Ammon's horn (tissue), 1 donor: ENCODE results near the gene MOK.

Experiments used
- DNase-seq: peaks from one replicate; pipeline ENCODE4 v3.0.0-alpha.2; 2016; ENCODE audit warnings: low spot score

MOK gene

GRCh38 chr14:102283631-102284129 is 21.3 kb downstream of the MOK start:
- no peak for DNase-seq

GRCh38 chr14:102282751-102283465 is 22.1 kb downstream of the MOK start:
- DNase-seq = no peak

- no peak for DNase-seq
These were observed 24.5 kb downstream of the MOK start for GRCh38 chr14:102280376-102280962.

DNA sequence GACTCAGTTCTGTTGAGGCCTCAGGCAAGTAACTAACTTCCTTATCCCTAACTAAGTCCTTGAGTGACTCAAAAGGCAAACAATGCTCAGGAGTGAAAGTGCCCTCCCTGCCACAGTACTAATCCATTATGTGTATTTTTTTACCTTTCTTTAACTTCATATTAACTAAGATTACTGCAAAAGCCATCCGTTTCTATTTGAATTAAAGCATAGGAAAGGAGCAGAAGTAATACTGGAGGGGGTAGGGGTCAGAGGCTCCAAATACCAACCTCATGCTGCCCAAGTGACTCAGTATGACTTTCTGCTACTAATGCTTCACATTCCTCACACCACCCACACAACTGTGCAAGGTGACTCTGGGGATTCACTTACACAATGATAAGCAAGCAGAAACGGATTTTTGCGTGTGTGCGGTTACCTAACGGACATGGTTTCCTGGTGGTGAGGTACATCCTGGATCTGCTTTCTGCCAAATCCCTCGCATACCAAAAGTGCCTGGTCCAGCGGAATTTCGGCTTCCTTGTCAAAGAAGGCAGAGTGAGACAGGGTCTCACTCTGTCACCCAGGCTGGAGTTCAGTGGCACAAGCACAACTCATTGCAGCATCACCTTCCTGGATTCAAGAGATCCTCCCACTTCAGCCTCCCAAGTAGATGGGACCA is 25.1 kb downstream of the MOK start:
- no peak for DNase-seq

DNA sequence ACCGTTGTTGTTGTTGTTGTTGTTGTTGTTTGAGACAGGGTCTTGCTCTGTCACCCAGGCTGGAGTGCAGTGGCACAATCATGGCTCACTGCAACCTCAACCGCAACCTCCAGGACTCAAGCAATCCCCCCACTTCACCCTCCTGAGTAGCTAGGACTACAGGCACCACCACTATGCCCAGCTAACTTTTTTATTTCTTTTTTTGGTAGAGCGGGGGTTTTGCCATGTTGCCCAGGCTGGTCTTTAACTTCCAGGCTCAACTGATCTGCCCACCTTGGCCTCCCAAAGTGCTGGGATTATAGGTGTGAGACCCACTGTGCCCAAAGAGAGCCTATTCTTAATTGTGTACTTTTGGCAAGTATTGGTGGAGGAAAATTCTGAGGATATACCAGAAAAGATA is 25.7 kb downstream of the MOK start:
- no peak for DNase-seq

- DNase-seq = no peak
These were observed 26.4 kb downstream of the MOK start for GRCh38 chr14:102278631-102278935.

DNA sequence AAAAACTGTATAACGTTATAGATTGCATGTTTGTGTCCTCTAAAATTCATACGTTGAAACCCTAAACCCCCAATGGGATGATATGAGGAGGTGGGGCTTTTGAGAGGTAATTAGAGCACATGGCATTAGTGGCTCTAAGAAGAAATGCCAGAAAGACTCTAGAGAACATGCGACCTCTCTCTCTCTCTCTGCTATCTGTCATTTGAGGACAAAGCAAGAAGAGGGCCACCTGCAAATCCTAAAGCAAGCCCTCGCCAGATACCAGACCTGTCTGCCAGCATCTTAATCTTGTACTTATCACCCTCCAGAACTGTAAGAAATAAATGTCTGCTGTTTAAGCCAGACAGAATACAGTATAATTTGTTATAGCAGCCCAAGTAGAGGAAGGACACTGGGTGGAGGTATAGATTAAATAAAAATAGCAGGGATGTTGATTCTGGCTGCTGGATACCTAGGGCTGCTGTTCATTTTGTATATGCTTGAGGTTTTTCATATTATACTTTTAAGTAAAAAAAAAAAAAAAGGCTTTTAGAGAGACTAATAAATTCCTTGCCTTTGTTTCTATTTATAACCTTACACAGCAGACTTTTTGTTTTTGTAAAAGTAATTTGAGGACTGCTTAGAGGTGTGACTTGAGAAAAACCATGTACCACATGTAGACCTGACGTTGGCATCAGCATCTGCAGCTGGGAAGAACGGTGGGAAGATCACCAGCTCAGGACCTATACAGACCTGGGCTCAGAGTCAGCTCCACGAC is 26.9 kb downstream of the MOK start:
- no peak for DNase-seq

GRCh38 chr14:102275866-102276265 is 29.1 kb downstream of the MOK start:
- no peak for DNase-seq

DNA sequence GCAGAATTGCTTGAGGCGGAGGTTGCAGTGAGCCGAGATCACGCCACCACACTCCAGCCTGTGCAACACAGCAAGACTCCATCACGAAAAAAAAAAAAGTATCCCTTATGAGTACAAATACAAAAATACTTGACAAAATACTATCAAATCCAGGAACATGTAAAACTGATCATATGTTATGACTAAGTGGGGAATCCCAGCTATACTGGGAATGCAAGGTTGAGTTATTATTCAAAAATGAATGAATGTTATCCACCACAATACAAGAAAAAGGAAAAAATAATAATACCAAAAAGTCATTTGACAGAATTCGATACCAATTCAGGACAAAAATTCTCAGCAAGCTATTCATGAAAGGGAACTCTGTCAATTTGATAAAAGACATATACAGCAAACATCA is 32.6 kb downstream of the MOK start:
- DNase-seq = no peak

- DNase-seq = peak; percentile 32
These were observed 40.2 kb downstream of the MOK start for GRCh38 chr14:102264775-102265174.

GRCh38 chr14:102264355-102264754 is 40.6 kb downstream of the MOK start:
- no peak for DNase-seq

DNA sequence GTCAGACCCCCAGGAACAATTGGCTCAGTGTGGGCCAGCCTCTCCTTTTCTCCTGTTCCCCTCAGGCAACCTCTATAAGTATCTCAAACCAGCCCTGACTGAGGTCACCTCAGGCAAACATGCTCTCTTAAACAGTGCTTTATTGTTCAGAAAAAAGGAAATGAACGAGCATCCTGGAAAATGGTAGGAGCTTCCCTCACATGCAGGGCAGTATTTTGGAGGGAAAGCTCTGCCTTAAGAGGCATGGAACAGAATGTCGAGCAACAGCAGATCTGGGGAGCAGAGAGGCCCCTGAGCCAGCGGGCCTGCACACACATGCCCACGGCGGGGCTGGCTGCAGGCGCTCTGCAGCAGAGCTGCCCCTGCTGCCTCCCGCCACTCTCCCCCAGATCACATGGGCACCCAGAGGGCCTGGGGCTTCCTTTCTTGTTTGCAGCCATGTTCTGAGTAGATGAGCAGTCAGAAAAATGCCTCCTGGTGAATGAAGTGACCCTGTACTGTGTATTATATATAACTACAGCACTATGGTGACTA is 42.0 kb downstream of the MOK start:
- peak; percentile 10 for DNase-seq

- no peak for DNase-seq
These were observed 46.8 kb downstream of the MOK start for GRCh38 chr14:102258136-102258535.

DNA sequence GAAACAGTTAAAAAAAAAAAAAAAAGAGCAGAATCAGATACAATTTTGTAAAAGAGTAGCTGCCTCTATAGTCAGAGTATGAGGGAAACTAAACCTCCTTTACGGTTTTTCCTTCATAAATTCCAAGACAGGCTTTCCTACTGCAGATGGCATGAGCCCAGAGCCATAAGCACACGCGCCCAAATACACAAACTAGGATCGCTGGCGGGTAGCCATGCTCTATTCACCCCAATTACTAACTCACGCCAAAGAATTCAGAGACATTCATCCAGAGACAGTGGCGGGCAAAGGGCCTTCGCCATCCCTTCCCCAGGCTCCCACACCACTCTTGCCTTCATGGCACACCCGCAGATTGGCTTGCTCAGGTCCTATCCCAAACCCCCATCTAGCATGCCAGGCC is 48.2 kb downstream of the MOK start:
- DNase-seq = no peak

DNA sequence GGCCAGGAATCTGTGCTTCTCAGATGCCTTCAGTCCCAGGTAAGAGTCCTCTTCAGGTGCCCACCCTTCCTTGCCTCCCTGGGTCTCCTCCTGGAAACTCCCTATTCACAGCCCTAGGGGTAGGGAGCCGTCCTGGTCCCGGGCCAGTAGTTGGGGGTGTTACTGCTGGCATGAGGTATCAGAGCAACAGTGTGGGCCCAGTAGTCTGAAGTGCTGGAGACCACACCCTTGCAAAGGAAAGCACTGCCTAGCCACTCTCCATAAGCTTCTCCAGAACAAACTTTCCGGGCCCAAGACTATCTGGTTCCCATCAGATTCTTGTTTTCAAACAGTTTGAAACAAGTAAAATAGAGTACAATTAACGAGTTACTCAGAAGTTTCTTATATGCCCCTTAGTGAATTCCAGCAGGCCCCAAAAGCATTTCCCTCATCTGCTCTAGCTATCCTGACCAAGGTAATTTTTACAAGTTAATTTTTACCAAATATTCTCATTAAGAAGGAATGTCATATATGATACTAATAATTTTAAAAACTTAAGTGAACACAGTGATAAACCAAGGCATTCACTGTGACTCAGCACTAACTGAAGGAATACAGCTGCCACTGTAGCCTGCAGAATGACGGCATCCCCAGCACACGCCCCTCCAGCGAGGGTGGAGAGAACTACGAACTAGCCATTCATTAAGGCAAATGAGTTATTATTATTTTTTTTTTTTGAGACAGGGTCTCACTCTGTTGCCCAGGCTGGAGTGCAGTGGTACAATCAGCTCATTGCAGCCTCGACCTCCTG is 49.4 kb downstream of the MOK start:
- DNase-seq = no peak

DNA sequence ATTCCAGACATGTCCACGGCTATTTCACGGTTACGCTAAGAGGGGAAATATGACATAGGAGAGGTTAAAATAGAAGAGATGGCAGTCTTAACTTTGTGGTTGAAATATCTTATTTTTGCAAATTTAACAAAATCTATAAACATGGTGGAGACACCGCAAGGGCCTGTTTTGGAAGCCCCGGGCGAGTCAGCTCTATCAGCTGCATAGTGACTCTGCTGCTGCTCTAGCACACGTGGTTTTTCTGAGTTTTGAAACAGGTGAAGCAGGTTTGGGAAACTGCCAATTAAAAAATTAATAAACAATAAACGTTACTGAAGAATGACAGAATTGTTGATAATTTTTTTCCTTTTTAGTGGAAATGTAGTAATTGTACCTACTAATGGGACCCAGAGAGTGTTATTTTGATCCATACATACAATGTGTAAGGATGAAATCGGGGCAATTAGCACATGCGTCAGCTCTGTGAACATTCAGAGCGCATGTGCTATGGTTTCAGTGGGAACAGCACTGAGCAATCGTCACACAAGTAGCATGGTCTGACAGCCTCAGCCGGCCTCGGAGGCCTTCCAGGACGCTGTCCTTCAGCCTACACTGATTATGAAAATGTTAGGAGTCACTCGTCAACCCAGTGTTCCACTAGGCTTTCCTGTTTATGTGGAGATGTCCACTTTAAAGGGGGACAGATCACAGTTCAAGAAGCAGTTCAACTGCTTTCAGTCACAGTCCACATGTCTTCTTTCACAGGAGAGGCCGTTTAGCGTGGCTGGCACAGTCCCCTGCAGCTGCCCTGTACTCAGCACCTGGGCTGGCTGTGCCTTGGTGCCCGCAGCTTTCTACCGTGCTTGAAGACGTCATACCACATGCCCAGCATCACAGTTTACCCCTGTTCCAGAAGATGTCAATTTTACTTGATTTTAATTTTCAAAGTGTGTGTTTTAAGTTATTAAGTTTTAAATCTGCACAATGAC is 51.8 kb downstream of the MOK start:
- DNase-seq = no peak

- DNase-seq = no peak
These were observed 53.8 kb downstream of the MOK start for GRCh38 chr14:102251161-102251560.

- no peak for DNase-seq
These were observed 54.3 kb downstream of the MOK start for GRCh38 chr14:102250636-102251035.

- DNase-seq = no peak
These were observed 55.0 kb downstream of the MOK start for GRCh38 chr14:102249981-102250380.

DNA sequence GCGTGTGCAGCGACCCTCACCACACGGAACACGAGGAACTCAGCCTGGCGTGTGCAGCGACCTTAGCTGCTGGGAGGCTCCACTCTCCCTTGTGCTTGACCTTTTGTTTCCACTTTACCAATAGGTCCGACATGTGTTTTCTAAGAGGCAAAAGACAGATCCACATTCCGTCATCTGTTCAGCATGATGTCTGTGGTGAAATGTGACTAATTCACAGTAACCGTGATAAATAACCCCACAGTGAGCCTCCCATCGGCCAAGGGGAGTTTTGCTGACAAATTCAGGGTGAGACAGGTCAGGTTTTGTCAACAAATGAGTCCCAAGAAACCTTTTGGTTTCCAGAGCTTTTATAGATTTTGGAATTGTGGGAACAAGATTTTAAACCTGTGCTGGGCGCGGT is 55.9 kb downstream of the MOK start:
- no peak for DNase-seq

- DNase-seq = no peak
These were observed 56.8 kb downstream of the MOK start for GRCh38 chr14:102248121-102248520.
